Tibial artery (tissue), 4 donors: ENCODE data around the gene FARP1.
"Not testable (repeated sequence)": the region's sequence is repeated elsewhere in the genome, so short reads cannot be mapped to it uniquely, and the experiment has no call there.

Source experiments
- DNase-seq, 2 donors: peaks; one replicate each; pipeline ENCODE4 v3.0.0-alpha.2; 2019
- H3K27ac ChIP-seq, 2 donors: fragments of 200-600 bp; sonication (generic) in 1 of 2; 1 replicate in 1 of 2; 2 replicates in 1 of 2; pipeline ENCODE4 v1.5.1; 2018 to 2019; ENCODE audit warnings: mild to moderate bottlenecking in 1 of 2
- H3K27me3 ChIP-seq, 2 donors: fragments of 200-600 bp; sonication (generic) in 1 of 2; one replicate each; pipeline versions ENCODE4 v1.5.1 to v1.6.0; 2016 to 2019
- H3K36me3 ChIP-seq, 3 donors: fragments of 200-600 bp; sonication (generic) in 2 of 3; one replicate each; pipeline ENCODE4 v1.5.1; 2016 to 2019; ENCODE audit warnings: mild to moderate bottlenecking in 2 of 3
- H3K4me1 ChIP-seq, 4 donors: fragments of 200-600 bp; sonication (generic) in 2 of 4; 1 replicate in 3 of 4; 2 replicates in 1 of 4; pipeline ENCODE4 v1.5.1; 2016 to 2019
- H3K4me3 ChIP-seq, 2 donors: fragments of 200-600 bp; sonication (generic) in 1 of 2; 1 replicate in 1 of 2; 2 replicates in 1 of 2; pipeline ENCODE4 v1.5.1; 2018 to 2019; ENCODE audit warnings: mild to moderate bottlenecking in 2 of 2
- H3K9me3 ChIP-seq, 3 donors: fragments of 200-600 bp; sonication (generic) in 1 of 3; one replicate each; pipeline ENCODE4 v1.5.1; 2016 to 2019
- intact Hi-C: fragments of 100-400 bp; cut with DNase I; formaldehyde crosslinking; loops from one replicate; pipeline ENCODE4 v1.15.0; 2023; ENCODE audit warnings: low total_unique reads
- TF ChIP-seq, protein P1 (sequence below), 2 experiments: fragments of 200-600 bp in 1 of 2; fragments of 450-650 bp in 1 of 2; IDR thresholded peaks; one replicate each; pipeline ENCODE4 v1.5.1; 2017 to 2019; ENCODE audit warnings: antibody characterized with exemption in 2 of 2, mild to moderate bottlenecking in 1 of 2, moderate library complexity in 1 of 2

FARP1 gene

GRCh38 chr13:98411617-98412265, 268.8 kb downstream of the FARP1 start:
- no peak overlapping the region for H3K27ac ChIP-seq
- no peaks in the 10 kb centered on the region for H3K9me3 ChIP-seq
- intact Hi-C loops = no loop called here
- no peaks in the 10 kb centered on the region for H3K27me3 ChIP-seq
- DNase-seq = peak; percentile 70 to 79
- peaks cover 21 to 57% (median 49%) of the 10 kb centered on the region in 3 donors for H3K36me3 ChIP-seq
- TF ChIP-seq, protein P1, sequence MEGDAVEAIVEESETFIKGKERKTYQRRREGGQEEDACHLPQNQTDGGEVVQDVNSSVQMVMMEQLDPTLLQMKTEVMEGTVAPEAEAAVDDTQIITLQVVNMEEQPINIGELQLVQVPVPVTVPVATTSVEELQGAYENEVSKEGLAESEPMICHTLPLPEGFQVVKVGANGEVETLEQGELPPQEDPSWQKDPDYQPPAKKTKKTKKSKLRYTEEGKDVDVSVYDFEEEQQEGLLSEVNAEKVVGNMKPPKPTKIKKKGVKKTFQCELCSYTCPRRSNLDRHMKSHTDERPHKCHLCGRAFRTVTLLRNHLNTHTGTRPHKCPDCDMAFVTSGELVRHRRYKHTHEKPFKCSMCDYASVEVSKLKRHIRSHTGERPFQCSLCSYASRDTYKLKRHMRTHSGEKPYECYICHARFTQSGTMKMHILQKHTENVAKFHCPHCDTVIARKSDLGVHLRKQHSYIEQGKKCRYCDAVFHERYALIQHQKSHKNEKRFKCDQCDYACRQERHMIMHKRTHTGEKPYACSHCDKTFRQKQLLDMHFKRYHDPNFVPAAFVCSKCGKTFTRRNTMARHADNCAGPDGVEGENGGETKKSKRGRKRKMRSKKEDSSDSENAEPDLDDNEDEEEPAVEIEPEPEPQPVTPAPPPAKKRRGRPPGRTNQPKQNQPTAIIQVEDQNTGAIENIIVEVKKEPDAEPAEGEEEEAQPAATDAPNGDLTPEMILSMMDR (IDR thresholded peaks at IDR 0.05) = no peak
- no peaks in the 10 kb centered on the region for H3K4me1 ChIP-seq
- H3K4me3 ChIP-seq = no peak overlapping the region

- H3K9me3 ChIP-seq, DNase-seq, H3K4me3 ChIP-seq, H3K27me3 ChIP-seq, H3K27ac ChIP-seq, intact Hi-C loops, H3K4me1 ChIP-seq: not testable (repeated sequence)
- peaks cover 21 to 56% (median 54%) of the 10 kb centered on the region in 3 donors for H3K36me3 ChIP-seq
Measured at GRCh38 chr13:98413278-98413677, 270.4 kb downstream of the FARP1 start.

DNA sequence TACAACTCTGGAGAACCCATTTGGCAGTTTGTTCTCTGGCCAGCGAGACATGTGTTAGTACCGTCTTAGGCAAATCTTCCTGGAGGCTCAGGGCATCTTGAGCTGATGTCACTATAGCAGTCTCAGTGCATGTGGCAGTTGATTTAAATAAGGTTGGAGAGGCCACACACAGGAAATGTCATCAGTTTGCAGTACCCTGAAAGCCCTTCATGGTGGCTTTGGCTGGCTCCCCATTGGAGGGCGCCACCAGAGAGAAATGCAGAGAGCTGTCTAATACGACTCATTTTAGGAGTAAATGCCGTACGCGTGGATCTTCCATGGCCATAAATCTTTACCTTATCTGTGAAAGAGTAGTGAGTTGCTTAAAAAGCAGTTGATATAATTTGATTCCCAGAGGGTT, 270.9 kb downstream of the FARP1 start:
- Histone ChIP-seq H3K27ac (no peak overlapping the region), H3K4me3 (no peak overlapping the region), H3K36me3 (peaks cover 21 to 61% (median 59%) of the 10 kb centered on the region in 3 donors), H3K9me3 (no peaks in the 10 kb centered on the region), H3K27me3 (no peaks in the 10 kb centered on the region), H3K4me1 (no peaks in the 10 kb centered on the region)
- TF ChIP-seq, protein P1 (IDR thresholded peaks at IDR 0.05) = no peak
- intact Hi-C loops = no loop called here
- DNase-seq = no peak

- Histone ChIP-seq H3K36me3 (peaks cover 12 to 62% (median 55%) of the 10 kb centered on the region in 3 donors), H3K4me3 (no peak overlapping the region), H3K9me3 (no peaks in the 10 kb centered on the region), H3K27me3 (no peaks in the 10 kb centered on the region), H3K27ac (no peak overlapping the region), H3K4me1 (no peaks in the 10 kb centered on the region)
- intact Hi-C loops = no loop called here
- TF ChIP-seq, protein P1 (IDR thresholded peaks at IDR 0.05) = no peak
- no peak for DNase-seq
Measured at GRCh38 chr13:98415326-98416070, 272.6 kb downstream of the FARP1 start.

DNA sequence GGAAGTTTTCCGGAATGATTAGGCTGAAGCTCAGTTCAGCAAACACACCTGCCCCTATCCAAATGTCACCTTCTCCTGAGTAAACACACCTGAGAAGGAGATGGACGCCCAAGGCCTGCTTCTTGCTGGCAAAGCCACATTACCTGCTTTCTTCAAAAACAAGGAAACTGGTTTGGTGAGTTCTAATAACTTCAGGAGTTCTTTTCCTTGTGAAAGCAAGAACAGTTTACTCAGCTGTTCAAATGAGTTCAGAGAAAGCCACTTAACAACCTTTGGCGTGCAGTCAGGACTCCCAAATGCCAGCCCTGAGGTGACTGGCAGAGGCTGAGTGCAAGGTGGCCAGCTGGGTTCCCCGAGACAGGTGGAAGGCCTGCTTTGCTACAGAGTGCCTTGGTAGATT, 273.5 kb downstream of the FARP1 start:
- Histone ChIP-seq H3K4me1 (no peaks in the 10 kb centered on the region), H3K27me3 (no peaks in the 10 kb centered on the region), H3K9me3 (no peaks in the 10 kb centered on the region), H3K27ac (no peak overlapping the region), H3K4me3 (no peak overlapping the region), H3K36me3 (peaks cover 12 to 70% (median 55%) of the 10 kb centered on the region in 3 donors)
- TF ChIP-seq, protein P1 (IDR thresholded peaks at IDR 0.05) = no peak
- DNase-seq = no peak
- intact Hi-C loops = no loop called here
